ENCODE measurements around the gene KCNQ5.

Gene KCNQ5

DNA sequence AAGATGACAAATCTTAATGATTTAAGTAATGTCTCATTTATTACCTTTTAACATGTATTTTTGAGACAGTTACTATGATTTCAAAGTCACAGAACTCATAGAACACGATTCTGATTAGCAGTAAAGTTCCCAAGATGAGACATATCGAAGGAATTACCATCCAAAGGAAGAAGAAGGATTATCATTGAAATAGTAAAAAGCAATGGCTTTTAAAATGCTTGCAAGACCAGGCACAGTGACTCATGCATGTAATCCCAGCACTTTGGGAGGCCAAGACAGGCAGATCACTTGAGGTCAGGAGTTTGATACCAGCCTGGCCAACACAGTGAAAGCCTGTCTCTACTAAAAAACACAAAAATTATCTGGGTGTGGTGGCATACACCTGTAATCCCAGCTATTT, 384.3 kb downstream of the KCNQ5 start:
- H3K4me3 ChIP-seq (ENCODE audit: low read depth, low read length): no peak overlapping the region
- no peaks in the 10 kb centered on the region for H3K9me3 ChIP-seq (ENCODE audit: control insufficient read depth, insufficient read depth, low read depth, low read length)
- POLR2A ChIA-PET: no interaction called here
- H3K4me1 ChIP-seq (ENCODE audit: control insufficient read depth, insufficient read depth, low read length): no peaks in the 10 kb centered on the region
- TF ChIP-seq ZNF701 (tag by site-specific recombination; IDR thresholded peaks at IDR 0.05) (no peak), ZBTB10 (tag by site-specific recombination; IDR thresholded peaks at IDR 0.05) (no peak), TRIM28 (IDR thresholded peaks at IDR 0.05; ENCODE audit: borderline replicate concordance, low read length) (no peak), PRDM6 (tag by site-specific recombination; IDR thresholded peaks at IDR 0.05) (no peak), ZNF830 (tag by site-specific recombination; IDR thresholded peaks at IDR 0.05; ENCODE audit: low read depth) (no peak), ZNF155 (tag by site-specific recombination; IDR thresholded peaks at IDR 0.05) (no peak), OVOL3 (tag by site-specific recombination; IDR thresholded peaks at IDR 0.05) (no peak)
- TF ChIP-seq, protein P1, sequence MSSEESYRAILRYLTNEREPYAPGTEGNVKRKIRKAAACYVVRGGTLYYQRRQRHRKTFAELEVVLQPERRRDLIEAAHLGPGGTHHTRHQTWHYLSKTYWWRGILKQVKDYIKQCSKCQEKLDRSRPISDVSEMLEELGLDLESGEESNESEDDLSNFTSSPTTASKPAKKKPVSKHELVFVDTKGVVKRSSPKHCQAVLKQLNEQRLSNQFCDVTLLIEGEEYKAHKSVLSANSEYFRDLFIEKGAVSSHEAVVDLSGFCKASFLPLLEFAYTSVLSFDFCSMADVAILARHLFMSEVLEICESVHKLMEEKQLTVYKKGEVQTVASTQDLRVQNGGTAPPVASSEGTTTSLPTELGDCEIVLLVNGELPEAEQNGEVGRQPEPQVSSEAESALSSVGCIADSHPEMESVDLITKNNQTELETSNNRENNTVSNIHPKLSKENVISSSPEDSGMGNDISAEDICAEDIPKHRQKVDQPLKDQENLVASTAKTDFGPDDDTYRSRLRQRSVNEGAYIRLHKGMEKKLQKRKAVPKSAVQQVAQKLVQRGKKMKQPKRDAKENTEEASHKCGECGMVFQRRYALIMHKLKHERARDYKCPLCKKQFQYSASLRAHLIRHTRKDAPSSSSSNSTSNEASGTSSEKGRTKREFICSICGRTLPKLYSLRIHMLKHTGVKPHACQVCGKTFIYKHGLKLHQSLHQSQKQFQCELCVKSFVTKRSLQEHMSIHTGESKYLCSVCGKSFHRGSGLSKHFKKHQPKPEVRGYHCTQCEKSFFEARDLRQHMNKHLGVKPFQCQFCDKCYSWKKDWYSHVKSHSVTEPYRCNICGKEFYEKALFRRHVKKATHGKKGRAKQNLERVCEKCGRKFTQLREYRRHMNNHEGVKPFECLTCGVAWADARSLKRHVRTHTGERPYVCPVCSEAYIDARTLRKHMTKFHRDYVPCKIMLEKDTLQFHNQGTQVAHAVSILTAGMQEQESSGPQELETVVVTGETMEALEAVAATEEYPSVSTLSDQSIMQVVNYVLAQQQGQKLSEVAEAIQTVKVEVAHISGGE (tag by site-specific recombination; conservative IDR thresholded peaks at IDR 0.05; ENCODE audit: low read depth): no peak
- TF ChIP-seq, protein P2, sequence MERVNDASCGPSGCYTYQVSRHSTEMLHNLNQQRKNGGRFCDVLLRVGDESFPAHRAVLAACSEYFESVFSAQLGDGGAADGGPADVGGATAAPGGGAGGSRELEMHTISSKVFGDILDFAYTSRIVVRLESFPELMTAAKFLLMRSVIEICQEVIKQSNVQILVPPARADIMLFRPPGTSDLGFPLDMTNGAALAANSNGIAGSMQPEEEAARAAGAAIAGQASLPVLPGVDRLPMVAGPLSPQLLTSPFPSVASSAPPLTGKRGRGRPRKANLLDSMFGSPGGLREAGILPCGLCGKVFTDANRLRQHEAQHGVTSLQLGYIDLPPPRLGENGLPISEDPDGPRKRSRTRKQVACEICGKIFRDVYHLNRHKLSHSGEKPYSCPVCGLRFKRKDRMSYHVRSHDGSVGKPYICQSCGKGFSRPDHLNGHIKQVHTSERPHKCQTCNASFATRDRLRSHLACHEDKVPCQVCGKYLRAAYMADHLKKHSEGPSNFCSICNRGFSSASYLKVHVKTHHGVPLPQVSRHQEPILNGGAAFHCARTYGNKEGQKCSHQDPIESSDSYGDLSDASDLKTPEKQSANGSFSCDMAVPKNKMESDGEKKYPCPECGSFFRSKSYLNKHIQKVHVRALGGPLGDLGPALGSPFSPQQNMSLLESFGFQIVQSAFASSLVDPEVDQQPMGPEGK (tag by site-specific recombination; IDR thresholded peaks at IDR 0.05): no peak
- H3K36me3 ChIP-seq (ENCODE audit: control insufficient read depth in 2 of 2, insufficient read depth in 1 of 2, low read length in 2 of 2): no peaks in the 10 kb centered on the region
- CTCF ChIA-PET: no interaction called here
- no peak overlapping the region for H3K27ac ChIP-seq (ENCODE audit: extremely low read depth, low read depth, low read length)

GRCh38 chr6:73011945-73012344, 390.1 kb downstream of the KCNQ5 start:
- Histone ChIP-seq H3K36me3 (ENCODE audit: control insufficient read depth in 2 of 2, insufficient read depth in 1 of 2, low read length in 2 of 2) (no peaks in the 10 kb centered on the region), H3K27ac (ENCODE audit: extremely low read depth, low read depth, low read length) (no peak overlapping the region), H3K4me3 (ENCODE audit: low read depth, low read length) (no peak overlapping the region), H3K4me1 (ENCODE audit: control insufficient read depth, insufficient read depth, low read length) (no peaks in the 10 kb centered on the region), H3K9me3 (ENCODE audit: control insufficient read depth, insufficient read depth, low read depth, low read length) (no peaks in the 10 kb centered on the region)
- ChIA-PET CTCF (no interaction called here), POLR2A (no interaction called here)
- no peak for TF ChIP-seq ZBTB10 (tag by site-specific recombination; IDR thresholded peaks at IDR 0.05)
- TF ChIP-seq, protein P3, sequence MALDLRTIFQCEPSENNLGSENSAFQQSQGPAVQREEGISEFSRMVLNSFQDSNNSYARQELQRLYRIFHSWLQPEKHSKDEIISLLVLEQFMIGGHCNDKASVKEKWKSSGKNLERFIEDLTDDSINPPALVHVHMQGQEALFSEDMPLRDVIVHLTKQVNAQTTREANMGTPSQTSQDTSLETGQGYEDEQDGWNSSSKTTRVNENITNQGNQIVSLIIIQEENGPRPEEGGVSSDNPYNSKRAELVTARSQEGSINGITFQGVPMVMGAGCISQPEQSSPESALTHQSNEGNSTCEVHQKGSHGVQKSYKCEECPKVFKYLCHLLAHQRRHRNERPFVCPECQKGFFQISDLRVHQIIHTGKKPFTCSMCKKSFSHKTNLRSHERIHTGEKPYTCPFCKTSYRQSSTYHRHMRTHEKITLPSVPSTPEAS (tag by site-specific recombination; IDR thresholded peaks at IDR 0.05): no peak
- TF ChIP-seq ZNF571 (tag by site-specific recombination; IDR thresholded peaks at IDR 0.05): no peak
- no peak for TF ChIP-seq ZNF610 (tag by site-specific recombination; IDR thresholded peaks at IDR 0.05; ENCODE audit: borderline replicate concordance)
- TF ChIP-seq ZNF184 (tag by site-specific recombination; IDR thresholded peaks at IDR 0.05): no peak
- TF ChIP-seq, protein P4, sequence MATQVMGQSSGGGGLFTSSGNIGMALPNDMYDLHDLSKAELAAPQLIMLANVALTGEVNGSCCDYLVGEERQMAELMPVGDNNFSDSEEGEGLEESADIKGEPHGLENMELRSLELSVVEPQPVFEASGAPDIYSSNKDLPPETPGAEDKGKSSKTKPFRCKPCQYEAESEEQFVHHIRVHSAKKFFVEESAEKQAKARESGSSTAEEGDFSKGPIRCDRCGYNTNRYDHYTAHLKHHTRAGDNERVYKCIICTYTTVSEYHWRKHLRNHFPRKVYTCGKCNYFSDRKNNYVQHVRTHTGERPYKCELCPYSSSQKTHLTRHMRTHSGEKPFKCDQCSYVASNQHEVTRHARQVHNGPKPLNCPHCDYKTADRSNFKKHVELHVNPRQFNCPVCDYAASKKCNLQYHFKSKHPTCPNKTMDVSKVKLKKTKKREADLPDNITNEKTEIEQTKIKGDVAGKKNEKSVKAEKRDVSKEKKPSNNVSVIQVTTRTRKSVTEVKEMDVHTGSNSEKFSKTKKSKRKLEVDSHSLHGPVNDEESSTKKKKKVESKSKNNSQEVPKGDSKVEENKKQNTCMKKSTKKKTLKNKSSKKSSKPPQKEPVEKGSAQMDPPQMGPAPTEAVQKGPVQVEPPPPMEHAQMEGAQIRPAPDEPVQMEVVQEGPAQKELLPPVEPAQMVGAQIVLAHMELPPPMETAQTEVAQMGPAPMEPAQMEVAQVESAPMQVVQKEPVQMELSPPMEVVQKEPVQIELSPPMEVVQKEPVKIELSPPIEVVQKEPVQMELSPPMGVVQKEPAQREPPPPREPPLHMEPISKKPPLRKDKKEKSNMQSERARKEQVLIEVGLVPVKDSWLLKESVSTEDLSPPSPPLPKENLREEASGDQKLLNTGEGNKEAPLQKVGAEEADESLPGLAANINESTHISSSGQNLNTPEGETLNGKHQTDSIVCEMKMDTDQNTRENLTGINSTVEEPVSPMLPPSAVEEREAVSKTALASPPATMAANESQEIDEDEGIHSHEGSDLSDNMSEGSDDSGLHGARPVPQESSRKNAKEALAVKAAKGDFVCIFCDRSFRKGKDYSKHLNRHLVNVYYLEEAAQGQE (tag by site-specific recombination; IDR thresholded peaks at IDR 0.05): no peak
- TF ChIP-seq ZNF549 (tag by site-specific recombination; IDR thresholded peaks at IDR 0.05): no peak

Measured in HEK293 (cell line).